SH-SY5Y (cell line): ENCODE measurements around the gene UBA1.

Source experiments
- GATA2 ChIP-seq: IDR thresholded peaks from 2 replicates; pipeline ENCODE4 v1.6.1; 2011; ENCODE audit warnings: mild to moderate bottlenecking, low read depth, low read length
- GATA3 ChIP-seq: IDR thresholded peaks from 2 replicates; pipeline ENCODE4 v1.6.1; 2011; ENCODE audit warnings: low read depth, mild to moderate bottlenecking, low read length, moderate library complexity

DNA sequence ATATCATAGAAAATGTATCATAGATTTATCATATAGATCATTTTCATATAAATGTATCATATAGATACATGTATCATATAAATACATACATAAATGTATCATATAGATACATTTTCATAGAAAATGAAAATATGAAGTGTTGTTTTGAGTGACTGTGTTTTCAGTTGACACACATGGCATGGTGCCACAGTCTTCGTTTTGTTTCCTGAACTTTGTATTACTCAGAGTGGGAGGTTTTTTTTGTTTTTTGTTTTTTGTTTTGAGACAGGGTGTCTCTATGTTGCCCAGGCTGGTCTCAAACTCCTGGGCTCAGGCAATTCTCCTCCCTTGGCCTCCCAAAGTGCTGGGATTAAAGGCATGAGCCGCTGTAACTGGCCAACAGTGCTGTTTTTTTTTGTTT is 44.7 kb upstream of the UBA1 start:
- TF ChIP-seq GATA3 (no peak), GATA2 (no peak)
